HEK293 (cell line): ENCODE data around the gene SERPINB6.

Experiments used
- CTCF ChIP-seq: fragments of 450-650 bp; formaldehyde crosslinking; IDR thresholded peaks from 2 replicates; pipeline ENCODE4 v1.5.1; 2016; ENCODE audit warnings: missing biosample characterization, missing genetic modification characterization
- FEZF1 ChIP-seq: fragments of 450-650 bp; formaldehyde crosslinking; IDR thresholded peaks from 2 replicates; pipeline ENCODE4 v1.5.1; 2016; ENCODE audit warnings: missing biosample characterization, missing genetic modification characterization
- RBAK ChIP-seq: fragments of 450-650 bp; formaldehyde crosslinking; IDR thresholded peaks from 2 replicates; pipeline ENCODE4 v1.5.1; 2016; ENCODE audit warnings: missing biosample characterization, missing genetic modification characterization
- ZBTB49 ChIP-seq: fragments of 450-650 bp; formaldehyde crosslinking; IDR thresholded peaks from 2 replicates; pipeline ENCODE4 v1.5.1; 2016; ENCODE audit warnings: missing biosample characterization, missing genetic modification characterization, low read depth
- ZFP3 ChIP-seq: fragments of 450-650 bp; formaldehyde crosslinking; IDR thresholded peaks from 2 replicates; pipeline ENCODE4 v1.5.1; 2016; ENCODE audit warnings: low read depth, missing biosample characterization, missing genetic modification characterization
- ZNF416 ChIP-seq: fragments of 450-650 bp; formaldehyde crosslinking; IDR thresholded peaks from 2 replicates; pipeline ENCODE4 v1.5.1; 2016; ENCODE audit warnings: missing biosample characterization, missing genetic modification characterization
- ZNF426 ChIP-seq: fragments of 450-650 bp; formaldehyde crosslinking; IDR thresholded peaks from 2 replicates; pipeline ENCODE4 v1.5.1; 2017; ENCODE audit warnings: missing biosample characterization, missing genetic modification characterization, mild to moderate bottlenecking, inconsistent platforms, moderate library complexity
- ZNF488 ChIP-seq: fragments of 450-650 bp; formaldehyde crosslinking; IDR thresholded peaks from 2 replicates; pipeline ENCODE4 v1.5.1; 2016; ENCODE audit warnings: missing biosample characterization, missing genetic modification characterization
- ZNF624 ChIP-seq: fragments of 450-650 bp; formaldehyde crosslinking; IDR thresholded peaks from 2 replicates; pipeline ENCODE4 v1.5.1; 2017; ENCODE audit warnings: missing biosample characterization, missing genetic modification characterization

GRCh38 chr6:2993755-2994317 lies 22.5 kb upstream of the SERPINB6 start:
- TF ChIP-seq CTCF: no peak
- no peak for TF ChIP-seq RBAK (tag by site-specific recombination)
- no peak for TF ChIP-seq ZNF416 (tag by site-specific recombination)
- TF ChIP-seq ZNF426 (tag by site-specific recombination): no peak
- TF ChIP-seq ZNF488 (tag by site-specific recombination): no peak
- TF ChIP-seq ZFP3 (tag by site-specific recombination): no peak
- TF ChIP-seq ZNF624 (tag by site-specific recombination): no peak
- no peak for TF ChIP-seq ZBTB49 (tag by site-specific recombination)
- TF ChIP-seq FEZF1: no peak
